Aortic smooth muscle cell (primary cell): ENCODE measurements around the gene MUC16. TPM values are rescaled to one million over a fixed set of nuclear protein-coding genes. Genes with fewer than 3 reads are reported as not detected.

ENCODE experiments used
- total RNA-seq: library from RNA; depleted of rRNA; stranded (reverse); fragments of >200 nt; gene quantifications from 2 replicates; pipeline ENCODE4 v1.2.3, GENCODE V29; 2014

The MUC16 gene
- not detected in 2 replicates for total RNA-seq

DNA sequence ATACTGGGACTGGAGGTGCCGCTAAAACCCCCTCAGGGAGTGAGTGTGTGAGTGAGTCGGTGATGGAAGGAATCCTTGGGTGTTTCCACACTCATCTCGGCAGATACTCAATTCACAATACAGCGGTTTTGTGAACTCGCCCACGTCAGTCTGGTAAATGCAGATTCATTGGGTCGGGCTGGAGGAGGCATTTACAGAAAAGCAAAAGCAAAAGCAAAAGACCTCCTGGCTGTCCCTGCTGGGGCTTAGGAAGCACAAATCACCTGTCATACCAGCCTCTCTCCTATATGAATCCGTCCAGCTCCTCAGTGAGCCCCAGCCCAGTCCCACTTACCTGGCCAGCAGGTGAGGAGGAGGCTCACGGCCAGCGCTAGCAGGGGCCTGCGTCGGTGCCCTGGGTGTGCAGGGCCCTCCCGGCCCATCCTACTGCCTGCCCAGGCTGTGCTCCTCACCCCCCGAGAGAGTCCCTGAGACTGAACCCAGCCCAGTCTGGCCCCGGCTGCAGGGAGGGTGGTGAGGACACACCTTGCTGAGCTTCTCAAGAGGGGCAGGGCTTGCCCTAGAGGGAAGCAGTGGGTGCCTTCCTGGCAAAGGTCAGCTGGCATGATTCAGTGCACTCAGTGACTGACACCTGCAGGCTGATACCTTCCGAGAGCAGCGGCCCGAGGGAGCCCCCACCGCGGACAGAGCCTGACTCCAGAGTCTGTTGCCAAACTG lies at the start of gene MUC16:
MUC16 (minus strand) TSS at position 475 of the 717 bp plus-strand sequence.

Other genes starting within 250 kb of the MUC16 start
- 12.9 and 14.1 TPM in 2 replicates for gene ZNF558, start 178.1 kb downstream of the MUC16 start, total RNA-seq
- not detected in 2 replicates for gene MBD3L1, start 178.0 kb downstream of the MUC16 start, total RNA-seq
- not detected in 2 replicates for gene OR1M1, start 76.7 kb upstream of the MUC16 start, total RNA-seq
- gene OR7G2, start 97.1 kb upstream of the MUC16 start, total RNA-seq = not detected in 2 replicates
- not detected in 2 replicates for gene OR7G1, start 105.4 kb upstream of the MUC16 start, total RNA-seq
- gene OR7G3, start 116.5 kb upstream of the MUC16 start, total RNA-seq = not detected in 2 replicates
- gene ZNF317, start 130.0 kb upstream of the MUC16 start, total RNA-seq = 11.1 and 12.6 TPM in 2 replicates
- gene OR7D2, start 168.6 kb upstream of the MUC16 start, total RNA-seq = 0.06 TPM in 1 of 2 replicates, not detected in the other
- not detected in 2 replicates for gene OR7D4, start 209.2 kb upstream of the MUC16 start, total RNA-seq
- not detected in 2 replicates for gene OR7E24, start 240.5 kb upstream of the MUC16 start, total RNA-seq